ENCODE results near the gene PSKH1. TPM values are rescaled to one million over a fixed set of nuclear protein-coding genes. Genes with fewer than 3 reads are reported as not detected.

The PSKH1 gene
- total RNA-seq, result 42.8 and 45.0 TPM in 2 replicates
- long read RNA-seq, partial matches to known transcripts, result 0 of 1 reads
- long read RNA-seq, other reads (novel, unspliced or antisense), result 0 of 1 reads

DNA sequence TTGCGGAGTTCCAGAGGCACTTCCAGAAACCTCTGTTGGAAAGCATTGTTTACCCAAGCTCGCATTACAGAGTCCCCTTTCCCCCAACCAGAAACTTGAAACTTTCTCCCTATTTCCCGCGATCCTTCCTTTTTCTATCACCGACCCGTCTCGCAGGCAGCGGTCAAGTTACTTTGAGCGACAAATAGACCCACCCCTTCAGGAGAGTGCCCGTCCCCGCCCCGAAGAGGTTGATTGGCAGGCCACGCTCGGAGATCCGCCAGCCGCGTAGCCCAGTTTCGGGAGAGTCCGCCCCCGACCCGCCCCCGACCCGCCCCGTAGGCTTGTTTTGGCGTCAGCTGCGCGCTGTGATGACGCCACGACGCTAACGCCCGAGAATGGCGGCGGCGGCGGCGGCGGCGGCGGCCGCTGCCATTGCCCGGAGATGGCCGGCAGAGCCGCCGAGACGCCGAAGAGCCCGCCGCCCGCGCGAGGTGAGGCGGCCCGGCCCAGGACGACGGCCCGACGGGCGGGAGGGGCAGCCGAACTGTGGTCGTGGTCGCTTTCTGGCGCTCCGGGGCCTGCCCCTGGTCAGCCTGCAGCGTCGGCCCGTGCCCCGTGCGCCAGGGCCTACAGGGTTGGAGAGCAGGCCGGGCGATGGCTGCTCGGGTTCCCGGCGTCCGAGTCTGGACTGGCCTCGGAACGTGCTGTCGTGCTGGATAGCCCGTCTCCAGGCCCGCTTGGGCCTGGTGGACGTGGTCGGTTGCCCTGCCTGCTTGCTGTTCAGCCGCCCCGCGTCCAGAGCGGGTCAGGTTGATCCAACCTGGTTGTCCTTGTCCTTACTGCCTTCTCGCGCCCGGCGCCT is at the start of gene PSKH1:
Gene PSKH1 (plus strand): TSS at position 356 of the 844 bp plus-strand sequence. CDS start 15,496 bp downstream, outside the sequence.
- Mint-ChIP-seq H3K4me3 (ENCODE audit: low read depth) (peak within 1 kb of the TSS; percentile 94), H3K27ac (peak within 1 kb of the TSS; percentile 99), H3K9me3 (ENCODE audit: low read depth) (no peaks in the 10 kb centered on the region), H3K36me3 (ENCODE audit: insufficient read depth) (peaks cover 2% of the 10 kb centered on the region), H3K4me1 (ENCODE audit: low read depth) (peaks cover 24% of the 10 kb centered on the region), H3K27me3 (no peaks in the 10 kb centered on the region)
- peak; percentile 89 for DNase-seq (ENCODE audit: low spot score, unreplicated experiment)
- TF ChIP-seq, protein P1, sequence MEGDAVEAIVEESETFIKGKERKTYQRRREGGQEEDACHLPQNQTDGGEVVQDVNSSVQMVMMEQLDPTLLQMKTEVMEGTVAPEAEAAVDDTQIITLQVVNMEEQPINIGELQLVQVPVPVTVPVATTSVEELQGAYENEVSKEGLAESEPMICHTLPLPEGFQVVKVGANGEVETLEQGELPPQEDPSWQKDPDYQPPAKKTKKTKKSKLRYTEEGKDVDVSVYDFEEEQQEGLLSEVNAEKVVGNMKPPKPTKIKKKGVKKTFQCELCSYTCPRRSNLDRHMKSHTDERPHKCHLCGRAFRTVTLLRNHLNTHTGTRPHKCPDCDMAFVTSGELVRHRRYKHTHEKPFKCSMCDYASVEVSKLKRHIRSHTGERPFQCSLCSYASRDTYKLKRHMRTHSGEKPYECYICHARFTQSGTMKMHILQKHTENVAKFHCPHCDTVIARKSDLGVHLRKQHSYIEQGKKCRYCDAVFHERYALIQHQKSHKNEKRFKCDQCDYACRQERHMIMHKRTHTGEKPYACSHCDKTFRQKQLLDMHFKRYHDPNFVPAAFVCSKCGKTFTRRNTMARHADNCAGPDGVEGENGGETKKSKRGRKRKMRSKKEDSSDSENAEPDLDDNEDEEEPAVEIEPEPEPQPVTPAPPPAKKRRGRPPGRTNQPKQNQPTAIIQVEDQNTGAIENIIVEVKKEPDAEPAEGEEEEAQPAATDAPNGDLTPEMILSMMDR (IDR thresholded peaks at IDR 0.05; ENCODE audit: unreplicated experiment), result no peak

DNA sequence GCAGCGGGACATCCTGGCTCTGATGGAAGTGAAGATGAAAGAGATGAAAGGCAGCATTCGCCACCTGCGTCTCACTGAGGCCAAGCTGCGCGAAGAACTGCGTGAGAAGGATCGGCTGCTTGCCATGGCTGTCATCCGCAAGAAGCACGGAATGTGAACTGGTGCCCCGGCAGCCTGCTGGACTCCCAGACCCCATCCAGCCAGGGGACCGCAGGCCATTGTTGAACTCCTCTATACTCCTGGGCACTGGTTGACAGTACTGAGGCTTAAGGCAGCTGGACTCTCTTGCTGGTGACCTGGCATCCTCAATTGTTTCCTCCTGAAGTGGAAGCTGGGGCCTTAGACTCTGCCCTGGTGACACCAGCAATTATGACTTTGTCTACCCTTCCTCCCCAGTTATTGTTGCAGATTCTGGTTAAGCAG is 49.7 kb upstream of the PSKH1 start:
- peak overlapping the region; percentile 90 for H3K4me3 Mint-ChIP-seq (ENCODE audit: low read depth)
- TF ChIP-seq, protein P1 (IDR thresholded peaks at IDR 0.05; ENCODE audit: unreplicated experiment), result no peak
- no peaks in the 10 kb centered on the region for H3K36me3 Mint-ChIP-seq (ENCODE audit: insufficient read depth)
- H3K9me3 Mint-ChIP-seq (ENCODE audit: low read depth), result no peaks in the 10 kb centered on the region
- H3K4me1 Mint-ChIP-seq (ENCODE audit: low read depth), result peaks cover 39% of the 10 kb centered on the region
- H3K27ac Mint-ChIP-seq, result peak overlapping the region; percentile 95
- no peaks in the 10 kb centered on the region for H3K27me3 Mint-ChIP-seq
- DNase-seq (ENCODE audit: low spot score, unreplicated experiment), result no peak

DNA sequence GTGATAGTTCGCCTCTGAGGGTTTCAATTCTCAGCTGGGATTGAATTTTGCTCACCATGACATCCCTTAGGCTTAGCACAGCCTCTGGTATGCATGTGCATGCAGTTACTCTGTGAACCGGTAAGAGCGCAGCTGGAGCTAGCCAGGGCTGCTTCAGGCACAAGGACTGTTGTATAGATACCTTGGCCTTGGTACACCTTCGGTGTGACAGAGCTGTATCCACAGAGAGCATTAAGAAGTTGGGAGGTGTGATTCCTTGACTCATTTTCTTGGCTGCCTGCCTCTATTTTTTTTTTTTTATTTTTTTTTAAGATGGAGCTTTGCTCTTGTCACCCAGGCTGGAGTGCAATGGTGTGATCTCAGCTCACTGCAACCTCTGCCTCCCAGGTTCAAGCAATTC is 48.6 kb upstream of the PSKH1 start:
- Mint-ChIP-seq H3K4me3 (ENCODE audit: low read depth) (peak overlapping the region; percentile 90), H3K27me3 (no peaks in the 10 kb centered on the region), H3K36me3 (ENCODE audit: insufficient read depth) (peaks cover 1% of the 10 kb centered on the region), H3K4me1 (ENCODE audit: low read depth) (peaks cover 42% of the 10 kb centered on the region), H3K9me3 (ENCODE audit: low read depth) (no peaks in the 10 kb centered on the region), H3K27ac (no peak overlapping the region)
- no peak for DNase-seq (ENCODE audit: low spot score, unreplicated experiment)
- TF ChIP-seq, protein P1 (IDR thresholded peaks at IDR 0.05; ENCODE audit: unreplicated experiment), result no peak

DNA sequence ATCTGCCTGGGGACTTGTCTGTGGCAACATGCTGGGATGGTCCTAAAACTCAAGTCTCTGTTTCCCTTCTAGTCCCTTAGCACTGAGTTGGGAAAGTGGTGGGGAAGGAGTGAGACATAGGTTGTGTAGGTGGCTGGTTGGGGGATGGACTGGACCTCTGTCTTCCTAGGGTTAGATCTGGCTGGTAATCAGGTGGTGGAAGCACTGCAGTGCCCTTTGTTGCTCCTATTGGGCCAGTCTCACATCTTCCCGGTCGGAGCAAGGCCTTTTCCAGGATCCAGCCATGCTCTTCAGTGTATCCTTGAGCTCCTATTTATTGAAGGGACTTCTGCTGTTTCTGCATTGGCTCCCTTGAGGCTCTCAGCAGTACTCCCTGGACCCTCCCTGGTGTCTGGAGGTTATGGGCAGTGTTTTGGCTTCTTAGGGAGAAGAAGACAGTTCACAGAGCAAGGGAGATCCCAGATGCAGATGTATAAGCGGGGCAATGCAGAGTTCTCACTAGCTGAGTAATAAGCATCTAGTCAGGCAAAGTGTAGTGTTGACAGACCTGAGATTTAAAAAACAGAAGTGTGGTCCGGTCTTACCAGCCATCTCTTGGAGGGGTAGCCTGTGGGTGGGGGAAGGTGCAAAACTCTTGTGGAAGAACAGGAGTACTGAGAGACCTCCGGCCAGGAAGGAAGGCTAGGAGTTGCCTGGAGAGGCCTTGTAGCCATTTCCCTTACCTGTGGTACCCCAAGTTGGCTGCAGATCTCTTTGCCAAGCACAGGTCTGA is 47.6 kb upstream of the PSKH1 start:
- peak overlapping the region; percentile 79 for H3K4me3 Mint-ChIP-seq (ENCODE audit: low read depth)
- TF ChIP-seq, protein P1 (IDR thresholded peaks at IDR 0.05; ENCODE audit: unreplicated experiment), result no peak
- peaks cover 1% of the 10 kb centered on the region for H3K36me3 Mint-ChIP-seq (ENCODE audit: insufficient read depth)
- peak overlapping the region; percentile 95 for H3K27ac Mint-ChIP-seq
- no peaks in the 10 kb centered on the region for H3K27me3 Mint-ChIP-seq
- H3K4me1 Mint-ChIP-seq (ENCODE audit: low read depth), result peaks cover 43% of the 10 kb centered on the region
- DNase-seq (ENCODE audit: low spot score, unreplicated experiment), result no peak
- no peaks in the 10 kb centered on the region for H3K9me3 Mint-ChIP-seq (ENCODE audit: low read depth)

DNA sequence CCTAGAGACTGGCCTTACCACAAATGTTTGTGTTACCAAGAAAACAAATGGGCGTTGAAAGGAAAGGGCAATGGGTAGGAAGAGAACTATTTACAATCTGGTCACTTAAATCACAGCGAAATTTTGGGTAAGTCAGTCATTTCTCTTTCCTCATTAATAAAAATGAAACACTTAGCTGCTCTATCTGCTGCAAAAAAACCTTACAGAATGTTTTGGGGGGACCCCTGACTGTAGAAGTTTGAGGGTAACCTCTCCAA is 47.1 kb upstream of the PSKH1 start:
- peaks cover 43% of the 10 kb centered on the region for H3K4me1 Mint-ChIP-seq (ENCODE audit: low read depth)
- peak overlapping the region; percentile 95 for H3K27ac Mint-ChIP-seq
- TF ChIP-seq, protein P1 (IDR thresholded peaks at IDR 0.05; ENCODE audit: unreplicated experiment), result no peak
- no peaks in the 10 kb centered on the region for H3K9me3 Mint-ChIP-seq (ENCODE audit: low read depth)
- H3K36me3 Mint-ChIP-seq (ENCODE audit: insufficient read depth), result peaks cover 1% of the 10 kb centered on the region
- no peaks in the 10 kb centered on the region for H3K27me3 Mint-ChIP-seq
- H3K4me3 Mint-ChIP-seq (ENCODE audit: low read depth), result peak overlapping the region; percentile 79
- no peak for DNase-seq (ENCODE audit: low spot score, unreplicated experiment)
